Ammon's horn (tissue), 1 donor: ENCODE data around the gene PDPR.
"Not testable (repeated sequence)": the region's sequence is repeated elsewhere in the genome, so short reads cannot be mapped to it uniquely, and the experiment has no call there.

Experiments used
- DNase-seq: peaks from one replicate; pipeline ENCODE4 v3.0.0-alpha.2; 2016; ENCODE audit warnings: low spot score

PDPR gene

DNA sequence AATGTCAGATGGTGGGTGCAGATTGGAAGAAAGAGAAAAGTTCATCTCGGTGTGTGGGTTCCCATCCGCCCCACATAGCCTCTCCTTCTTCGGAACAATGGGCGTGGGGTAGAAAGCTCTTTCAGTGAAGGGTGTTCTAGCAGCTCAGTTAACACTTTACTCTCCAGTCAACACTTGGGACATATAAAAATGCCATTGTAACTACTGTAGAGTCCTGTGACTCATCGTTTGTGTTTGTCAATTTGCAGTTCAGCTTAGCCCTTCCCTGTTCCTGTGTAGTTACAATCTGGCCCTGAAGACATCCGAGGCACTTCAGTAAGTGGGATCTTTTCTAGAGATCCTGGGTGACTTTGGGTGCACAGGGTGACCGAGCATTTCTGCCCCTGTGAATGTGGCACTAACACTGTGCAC lies 47.9 kb downstream of the PDPR start:
- no peak for DNase-seq

DNA sequence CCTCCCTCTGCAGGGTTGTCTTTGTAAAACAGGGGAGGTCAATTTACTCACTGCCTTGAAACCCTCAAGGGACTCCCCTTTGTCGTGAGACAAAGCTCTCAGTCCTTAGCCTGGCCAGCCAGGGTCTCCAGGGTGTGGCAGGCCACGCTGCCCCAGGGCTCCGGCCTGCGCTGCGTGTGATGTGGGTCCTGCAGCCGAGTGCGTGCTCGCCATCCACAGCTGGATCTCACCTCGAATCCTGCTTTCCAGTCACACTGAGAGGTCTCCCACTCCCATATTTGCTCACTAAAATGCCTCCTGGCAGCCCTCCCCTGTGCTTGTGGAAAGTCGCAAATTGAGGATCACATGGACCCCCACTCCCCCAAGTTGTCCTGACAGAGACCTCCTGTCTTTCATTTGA lies 49.5 kb downstream of the PDPR start:
- DNase-seq = no peak

- not testable (repeated sequence) for DNase-seq
Measured at GRCh38 chr16:70166688-70167087, 52.6 kb downstream of the PDPR start.

DNA sequence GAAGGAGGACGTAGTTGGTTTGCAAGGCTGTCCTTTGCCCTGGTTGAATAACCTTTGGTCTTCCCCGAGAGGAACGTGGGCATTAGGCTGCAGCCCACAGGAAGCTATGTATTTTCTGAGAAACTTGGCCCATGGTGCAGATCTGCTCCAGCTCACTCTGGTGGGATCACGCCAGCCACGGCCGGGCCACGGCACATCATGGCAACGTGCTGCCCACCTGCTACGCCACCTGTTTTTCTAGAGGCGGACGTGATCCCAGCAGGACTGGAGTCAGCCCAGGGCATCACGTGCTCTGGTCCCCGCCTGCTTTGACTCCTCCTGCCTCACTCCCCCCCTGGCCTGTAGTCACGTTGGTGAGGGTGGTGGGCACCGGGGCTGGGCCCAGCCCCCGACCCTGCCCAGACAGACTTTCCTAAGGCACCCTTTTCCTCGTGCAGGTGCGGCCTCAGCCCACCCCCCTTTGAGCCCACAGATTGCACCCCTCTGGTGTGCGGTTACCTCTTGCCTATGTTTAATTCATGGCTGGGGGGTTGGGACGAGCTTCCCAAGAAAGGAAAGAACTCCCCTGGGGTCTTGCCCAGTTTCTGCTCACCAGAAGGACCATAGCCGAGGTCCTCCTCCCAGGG lies 59.2 kb downstream of the PDPR start, which contains the start of gene CLEC18C:
TSS of gene CLEC18C (plus strand) at position 576 of the 626 bp plus-strand sequence. CDS start 492 bp downstream, outside the sequence.
- DNase-seq = not testable (repeated sequence)

DNA sequence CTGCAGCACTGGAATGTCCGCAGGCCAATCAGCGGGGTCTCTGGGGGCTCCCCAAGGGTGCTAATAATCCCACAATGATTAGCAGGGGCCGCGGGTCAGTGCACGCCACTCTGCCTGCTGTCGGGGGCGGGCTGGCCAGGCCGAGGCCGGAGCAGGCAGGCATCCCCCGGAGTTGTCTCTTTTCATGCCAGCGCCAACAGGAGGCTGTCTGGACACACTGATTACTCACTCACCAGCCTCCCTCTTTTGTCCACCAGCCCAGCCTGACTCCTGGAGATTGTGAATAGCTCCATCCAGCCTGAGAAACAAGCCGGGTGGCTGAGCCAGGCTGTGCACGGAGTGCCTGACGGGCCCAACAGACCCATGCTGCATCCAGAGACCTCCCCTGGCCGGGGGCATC lies 59.8 kb downstream of the PDPR start:
- not testable (repeated sequence) for DNase-seq

DNA sequence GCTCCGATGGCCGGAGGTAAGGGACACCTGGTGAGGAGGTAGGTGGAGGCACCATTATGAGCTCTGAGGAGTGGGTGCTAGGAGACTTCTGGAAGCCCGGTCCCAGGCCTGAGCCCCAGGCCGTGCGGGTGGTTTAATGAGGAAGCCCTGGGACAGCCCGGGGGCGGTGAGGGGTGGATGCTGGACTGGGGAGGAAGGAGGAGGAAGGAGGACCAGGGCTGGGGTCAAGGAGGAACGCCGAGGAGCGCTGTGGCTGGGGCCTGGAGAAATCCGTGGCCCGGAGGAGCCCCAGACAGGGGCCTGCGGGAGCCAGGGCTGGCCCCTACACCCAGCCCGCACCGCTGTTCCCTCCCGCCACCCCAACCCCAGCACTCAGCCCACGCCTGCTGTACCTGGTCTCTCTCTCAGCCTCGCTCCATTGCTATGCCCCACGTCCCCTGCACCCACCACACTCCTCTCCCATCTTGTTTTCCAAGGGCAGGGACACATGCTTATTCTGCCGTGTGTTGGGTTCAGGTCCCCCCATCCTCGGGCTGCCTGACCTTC lies 60.3 kb downstream of the PDPR start:
- DNase-seq = not testable (repeated sequence)

- not testable (repeated sequence) for DNase-seq
Measured at GRCh38 chr16:70187858-70188607, 73.9 kb downstream of the PDPR start.

GRCh38 chr16:70188608-70188915 lies 74.4 kb downstream of the PDPR start:
- not testable (repeated sequence) for DNase-seq

DNA sequence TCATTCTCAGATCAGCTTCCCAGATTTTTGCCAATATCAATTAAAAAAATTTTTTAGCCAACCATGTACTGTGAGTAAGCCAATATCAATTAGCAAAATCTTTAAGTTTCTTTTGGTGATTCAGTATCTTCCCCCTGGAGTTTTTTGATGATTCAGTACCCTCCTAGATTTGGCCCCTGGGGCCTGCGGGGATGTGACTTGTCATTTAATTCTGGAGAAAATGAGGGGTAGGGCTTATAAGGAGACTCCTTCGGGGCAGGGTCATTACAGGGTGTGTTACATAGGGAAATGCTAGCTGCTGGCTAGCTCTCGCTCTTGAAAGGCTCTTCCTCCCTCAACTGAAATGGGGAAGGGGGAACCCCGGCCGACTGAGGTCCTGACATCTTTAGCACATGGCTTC lies 76.4 kb downstream of the PDPR start:
- not testable (repeated sequence) for DNase-seq

DNA sequence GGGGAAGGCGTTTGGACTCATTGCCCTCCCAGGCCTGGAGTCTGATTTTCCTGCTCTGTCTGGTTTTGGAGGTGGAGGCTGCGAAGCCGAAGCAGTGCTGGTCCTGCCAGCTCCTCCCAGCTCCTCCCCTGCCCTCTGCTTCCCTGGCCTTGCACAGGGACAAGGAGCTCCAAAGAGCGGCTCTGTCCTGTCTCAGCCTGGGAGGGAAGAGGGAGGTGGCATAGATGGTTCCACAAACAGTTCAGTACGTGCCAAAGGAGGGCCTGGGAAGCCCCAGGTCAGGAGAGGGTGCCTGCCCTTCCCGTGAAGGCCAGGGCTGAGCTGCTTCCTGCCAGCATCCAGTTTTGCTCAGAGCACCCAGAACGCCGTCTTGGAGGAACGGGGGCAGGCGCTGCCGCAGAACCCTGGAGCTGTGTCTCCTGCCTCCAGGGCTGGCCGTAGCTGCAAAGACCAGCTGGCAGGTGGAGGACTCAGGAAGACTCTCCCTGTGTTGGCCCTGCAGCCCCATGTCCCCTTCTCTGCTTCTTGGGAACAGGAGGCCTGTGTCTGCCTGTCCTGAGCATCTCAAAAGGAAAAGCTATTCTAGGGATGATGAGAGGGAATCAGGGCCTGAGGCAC lies 82.7 kb downstream of the PDPR start:
- DNase-seq = not testable (repeated sequence)

DNA sequence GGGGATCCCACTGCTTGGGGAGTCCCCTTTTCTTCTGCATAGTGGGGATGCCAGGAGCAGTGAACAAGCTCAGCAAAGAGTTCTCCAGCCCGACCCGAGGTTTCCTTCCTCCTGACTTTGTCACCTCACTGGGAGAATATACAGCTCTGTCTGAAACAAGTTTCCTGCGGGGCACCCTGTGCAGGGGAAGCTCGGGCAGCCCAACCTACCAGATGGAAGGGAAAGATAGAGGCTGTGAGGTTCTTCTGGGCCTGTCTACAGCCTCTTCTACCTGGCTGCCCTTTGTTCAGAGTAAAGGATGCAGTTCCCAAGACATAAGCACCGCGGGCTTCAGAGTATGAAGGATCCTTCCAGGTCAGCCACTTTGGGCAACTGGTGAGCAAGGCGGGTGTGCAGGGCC lies 83.5 kb downstream of the PDPR start:
- DNase-seq = not testable (repeated sequence)

GRCh38 chr16:70198230-70198629 lies 84.1 kb downstream of the PDPR start:
- not testable (repeated sequence) for DNase-seq

DNA sequence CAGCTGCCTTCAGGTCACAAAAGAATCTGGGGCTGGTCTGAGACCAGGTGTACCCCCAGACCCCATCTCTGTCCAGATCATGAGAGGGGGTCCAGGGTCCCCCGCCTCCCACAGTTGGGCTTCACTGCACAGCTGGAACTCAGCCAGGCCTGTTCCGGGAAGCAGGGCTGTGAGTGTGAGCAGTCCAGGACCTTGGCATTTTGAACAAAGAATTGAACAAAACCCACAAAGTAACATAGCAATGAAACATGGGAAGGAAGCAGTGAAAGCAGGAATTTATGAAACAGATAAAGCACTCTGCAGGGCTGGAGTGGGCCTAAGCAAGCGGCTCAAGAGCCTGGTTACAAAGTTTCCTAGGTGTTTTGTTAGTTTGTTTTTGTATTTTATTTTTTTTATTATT lies 84.5 kb downstream of the PDPR start:
- not testable (repeated sequence) for DNase-seq

GRCh38 chr16:70199170-70199569 lies 85.0 kb downstream of the PDPR start:
- not testable (repeated sequence) for DNase-seq

DNA sequence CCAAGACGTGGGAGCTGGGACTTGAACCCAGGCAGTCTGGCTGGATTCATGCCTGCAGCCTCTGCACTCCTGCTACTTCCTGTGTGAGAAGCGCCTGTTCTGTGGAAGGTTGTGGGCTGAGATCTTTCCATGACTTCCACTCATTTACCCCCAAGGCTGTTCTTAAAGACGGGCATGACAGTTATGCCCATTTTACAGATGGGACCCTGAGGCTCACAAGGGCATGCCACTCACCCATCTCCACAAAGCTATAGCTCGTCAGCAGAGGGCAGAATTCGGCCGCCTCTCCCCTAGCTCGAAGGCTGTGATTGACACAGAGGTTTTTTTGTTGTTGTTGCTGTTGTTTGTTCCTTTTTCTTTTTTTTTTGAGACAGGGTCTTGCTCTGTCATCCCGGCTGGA lies 85.9 kb downstream of the PDPR start:
- DNase-seq = not testable (repeated sequence)

DNA sequence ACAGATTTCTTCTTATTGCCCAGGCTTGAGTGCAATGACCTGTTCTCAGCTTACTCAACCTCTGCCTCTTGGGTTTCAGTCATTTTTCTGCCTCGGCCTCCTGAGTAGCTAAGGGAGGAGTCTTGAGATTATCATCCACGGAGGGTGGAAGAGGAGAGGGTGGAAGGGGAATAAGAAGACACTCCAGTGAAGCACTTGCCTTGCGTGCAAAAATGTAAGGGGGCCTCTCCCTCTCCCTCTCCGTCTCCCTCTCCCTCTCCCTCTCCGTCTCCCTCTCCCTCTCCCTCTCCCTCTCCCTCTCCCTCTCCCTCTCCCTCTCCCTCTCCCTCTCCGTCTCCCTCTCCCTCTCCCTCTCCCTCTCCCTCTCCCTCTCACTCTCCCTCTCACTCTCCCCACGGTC lies 89.4 kb downstream of the PDPR start:
- DNase-seq = not testable (repeated sequence)

DNA sequence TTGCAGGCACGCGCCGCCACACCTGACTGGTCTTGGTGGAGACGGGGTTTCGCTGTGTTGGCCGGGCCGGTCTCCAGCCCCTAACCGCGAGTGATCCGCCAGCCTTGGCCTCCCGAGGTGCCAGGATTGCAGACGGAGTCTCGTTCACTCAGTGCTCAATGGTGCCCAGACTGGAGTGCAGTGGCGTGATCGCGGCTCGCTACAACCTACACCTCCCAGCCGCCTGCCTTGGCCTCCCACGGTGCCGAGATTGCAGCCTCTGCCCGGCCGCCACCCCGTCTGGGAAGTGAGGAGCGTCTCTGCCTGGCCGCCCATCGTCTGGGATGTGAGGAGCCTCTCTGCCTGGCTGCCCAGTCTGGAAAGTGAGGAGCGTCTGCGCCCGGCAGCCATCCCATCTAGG lies 89.9 kb downstream of the PDPR start:
- DNase-seq = not testable (repeated sequence)

DNA sequence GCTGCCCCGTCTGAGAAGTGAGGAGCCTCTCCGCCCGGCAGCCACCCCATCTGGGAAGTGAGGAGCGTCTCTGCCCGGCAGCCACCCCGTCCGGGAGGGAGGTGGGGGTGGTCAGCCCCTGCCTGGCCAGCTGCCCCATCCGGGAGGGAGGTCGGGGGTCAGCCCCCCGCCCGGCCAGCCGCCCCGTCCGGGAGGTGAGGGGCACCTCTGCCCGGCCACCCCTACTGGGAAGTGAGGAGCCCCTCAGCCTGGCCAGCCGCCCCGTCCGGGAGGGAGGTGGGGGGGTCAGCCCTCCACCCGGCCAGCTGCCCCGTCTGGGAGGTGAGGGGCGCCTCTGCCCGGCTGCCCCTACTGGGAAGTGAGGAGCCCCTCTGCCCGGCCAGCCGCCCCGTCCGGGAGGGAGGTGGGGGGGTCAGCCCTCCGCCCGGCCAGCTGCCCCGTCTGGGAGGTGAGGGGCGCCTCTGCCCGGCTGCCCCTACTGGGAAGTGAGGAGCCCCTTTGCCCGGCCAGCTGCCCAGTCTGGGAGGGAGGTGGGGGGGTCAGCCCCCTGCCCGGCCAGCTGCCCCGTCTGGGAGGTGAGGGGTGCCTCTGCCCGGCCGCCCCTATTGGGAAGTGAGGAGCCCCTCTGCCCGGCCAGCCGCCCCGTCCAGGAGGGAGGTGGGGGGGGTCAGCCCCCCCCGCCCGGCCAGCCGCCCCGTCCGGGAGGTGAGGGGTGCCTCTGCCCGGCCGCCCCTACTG lies 90.7 kb downstream of the PDPR start:
- DNase-seq = not testable (repeated sequence)

DNA sequence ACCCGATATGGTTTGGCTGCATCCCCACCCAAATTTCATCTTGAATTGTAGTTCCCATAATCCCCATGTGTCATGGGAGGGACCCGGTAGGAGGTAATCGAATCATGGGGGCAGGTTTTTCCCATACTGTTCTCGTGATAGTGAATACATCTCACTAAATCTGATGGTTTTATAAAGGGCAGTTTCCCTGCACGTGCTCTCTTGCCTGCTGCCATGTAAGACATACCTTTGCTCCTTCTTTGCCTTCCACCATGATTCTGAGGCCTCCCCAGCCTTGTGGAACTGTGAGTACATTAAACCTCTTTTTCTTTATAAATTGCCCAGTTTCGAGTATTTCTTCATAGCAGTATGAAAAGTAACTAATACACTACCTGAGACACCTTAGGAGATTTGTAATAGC lies 92.2 kb downstream of the PDPR start:
- DNase-seq = not testable (repeated sequence)
